B cell (primary cell): ENCODE measurements around the gene BTN2A1. TPM values are rescaled to one million over a fixed set of nuclear protein-coding genes. Genes with fewer than 3 reads are reported as not detected.

ENCODE experiments used
- ATAC-seq: fragments of 200-7000 bp; cut with Tn5 transposase; one replicate; pipeline ENCODE4 v1.10.0; 2021; ENCODE audit warnings: low read depth, mild to moderate bottlenecking, moderate number of reproducible peaks, moderate library complexity
- CTCF ChIA-PET: fragments of 350-600 bp; sonication (Branson Sonifier 250); formaldehyde crosslinking; loops from one replicate; lab custom pipeline; 2021; ENCODE audit warnings: antibody characterized with exemption, inconsistent platforms; lab: Charles Lee
- POLR2A ChIA-PET: fragments of 350-600 bp; sonication (Branson Sonifier 250); formaldehyde crosslinking; loops from one replicate; lab custom pipeline; 2021; ENCODE audit warnings: antibody characterized with exemption; lab: Charles Lee
- DNase-seq: peaks from one replicate; pipeline ENCODE4 v3.0.0; 2013
- H2AFZ ChIP-seq: 2 replicates; pipeline ENCODE4 v1.6.1; 2012; ENCODE audit warnings: mild to moderate bottlenecking, low read depth, low read length; ENCODE audit not compliant: insufficient read depth, poor library complexity, severe bottlenecking
- H3K27ac ChIP-seq, 2 donors: 1 replicate in 1 of 2; 2 replicates in 1 of 2; pipeline ENCODE4 v1.5.1; 2012 to 2013; ENCODE audit warnings: low read length in 2 of 2, mild to moderate bottlenecking in 2 of 2, moderate library complexity in 1 of 2
- H3K27me3 ChIP-seq, 4 experiments: fragments of 200-600 bp in 1 of 4; sonication (generic) in 1 of 4; replicated peaks in 1 of 4; 1 replicate in 2 of 4; 2 replicates in 2 of 4; pipeline versions ENCODE4 v1.6.1 to v1.7.0; 2013 to 2016; ENCODE audit warnings: low read length in 3 of 4, mild to moderate bottlenecking in 2 of 4, mixed read lengths in 1 of 4, moderate library complexity in 1 of 4; ENCODE audit not compliant: insufficient read depth in 4 of 4, control insufficient read depth in 3 of 4; ENCODE audit errors: control extremely low read depth in 1 of 4
- H3K36me3 ChIP-seq, 2 experiments: replicated peaks in 1 of 2; 1 replicate in 1 of 2; 2 replicates in 1 of 2; pipeline versions ENCODE4 v1.6.1 to v1.7.1; 2013; ENCODE audit warnings: low read length in 1 of 2; ENCODE audit not compliant: insufficient read depth in 2 of 2, control insufficient read depth in 1 of 2; ENCODE audit errors: control extremely low read depth in 1 of 2, extremely low read depth in 1 of 2
- H3K4me1 ChIP-seq, 2 donors: fragments of 200-600 bp in 1 of 2; sonication (generic) in 1 of 2; 1 replicate in 1 of 2; 2 replicates in 1 of 2; pipeline versions ENCODE4 v1.5.1 to v1.6.1; 2013 to 2017; ENCODE audit warnings: low read length in 2 of 2; ENCODE audit not compliant: control insufficient read depth in 2 of 2, insufficient read depth in 2 of 2
- H3K4me2 ChIP-seq: replicated peaks from 2 replicates; pipeline ENCODE3; 2012; ENCODE audit warnings: mild to moderate bottlenecking, low read depth, low read length; ENCODE audit not compliant: poor library complexity, severe bottlenecking
- H3K4me3 ChIP-seq, 5 experiments: fragments of 200-600 bp in 1 of 5; sonication (generic) in 1 of 5; 1 replicate in 3 of 5; 2 replicates in 2 of 5; pipeline versions ENCODE4 v1.5.1 to v1.7.0; 2011 to 2016; ENCODE audit warnings: low read length in 4 of 5, mild to moderate bottlenecking in 4 of 5, low read depth in 2 of 5, control low read depth in 1 of 5, moderate library complexity in 1 of 5; ENCODE audit not compliant: insufficient read depth in 1 of 5; ENCODE audit errors: control extremely low read depth in 1 of 5, extremely low read depth in 1 of 5
- H3K79me2 ChIP-seq: fragments of 200-600 bp; sonication (generic); one replicate; pipeline ENCODE4 v1.6.0; 2016; ENCODE audit warnings: low read length; ENCODE audit not compliant: control insufficient read depth, insufficient read depth
- H3K9ac ChIP-seq: fragments of 200-600 bp; sonication (generic); 2 replicates; pipeline ENCODE4 v1.6.1; 2017; ENCODE audit warnings: mild to moderate bottlenecking, low read length, moderate library complexity
- H3K9me3 ChIP-seq, 3 donors: one replicate each; pipeline versions ENCODE4 v1.6.1 to v1.7.1; 2013; ENCODE audit warnings: low read length in 2 of 3; ENCODE audit not compliant: control insufficient read depth in 2 of 3, insufficient read depth in 1 of 3; ENCODE audit errors: control extremely low read depth in 1 of 3
- H4K20me1 ChIP-seq: 2 replicates; pipeline ENCODE4 v1.6.0; 2012; ENCODE audit warnings: mild to moderate bottlenecking, low read length; ENCODE audit not compliant: insufficient read depth, control insufficient read depth, poor library complexity, severe bottlenecking
- H3K27ac Mint-ChIP-seq: one replicate; pipeline ENCODE4 v1.8.0; 2021; ENCODE audit warnings: mixed read lengths
- H3K27me3 Mint-ChIP-seq: one replicate; pipeline ENCODE4 v1.8.0; 2021; ENCODE audit warnings: mixed read lengths
- H3K4me1 Mint-ChIP-seq: one replicate; pipeline ENCODE4 v1.8.0; 2021; ENCODE audit warnings: mixed read lengths
- H3K4me3 Mint-ChIP-seq: one replicate; pipeline ENCODE4 v1.8.0; 2021; ENCODE audit warnings: mixed read lengths
- H3K9me3 Mint-ChIP-seq: one replicate; pipeline ENCODE4 v1.8.0; 2022; ENCODE audit warnings: mixed read lengths; ENCODE audit not compliant: insufficient read depth
- EZH2 ChIP-seq: IDR thresholded peaks from 2 replicates; pipeline ENCODE4 v1.6.1; 2012; ENCODE audit warnings: borderline replicate concordance, low read depth, mild to moderate bottlenecking, moderate library complexity, low read length; ENCODE audit not compliant: insufficient read depth, poor library complexity, severe bottlenecking
- WGBS: methylation state at CpG from one replicate; pipeline ENCODE4 v1.1.5; 2013; ENCODE audit warnings: missing lambda C conversion rate; ENCODE audit not compliant: insufficient coverage; 5-methylcytosine and 5-hydroxymethylcytosine counted together
- intact Hi-C: fragments of 100-400 bp; cut with micrococcal nuclease; formaldehyde crosslinking; loops from one replicate; pipeline ENCODE4 v1.10.0; 2022
- polyA plus RNA-seq: library from polyadenylated mRNA; depleted of rRNA; stranded (reverse); fragments of >200 nt; gene quantifications from 2 replicates; pipeline ENCODE4 v1.2.3, GENCODE V29; 2012
- total RNA-seq, 2 donors: library from RNA; stranded (reverse); fragments of 120-200 nt in 1 of 2; gene quantifications; 1 replicate in 1 of 2; 2 replicates in 1 of 2; pipeline versions ENCODE4 v1.2.3 to v1.2.4, GENCODE V29; 2013 to 2022
- TF ChIP-seq, protein P1 (sequence below): fragments of 200-600 bp; IDR thresholded peaks from one replicate; pipeline ENCODE4 v1.8.0; 2022; ENCODE audit warnings: antibody characterized with exemption, mild to moderate bottlenecking

BTN2A1 gene
- total and polyA plus RNA-seq, 2 donors (not counting 1 experiment from before 2014, with no cell fraction given) = 55.1 to 69.6 TPM

DNA sequence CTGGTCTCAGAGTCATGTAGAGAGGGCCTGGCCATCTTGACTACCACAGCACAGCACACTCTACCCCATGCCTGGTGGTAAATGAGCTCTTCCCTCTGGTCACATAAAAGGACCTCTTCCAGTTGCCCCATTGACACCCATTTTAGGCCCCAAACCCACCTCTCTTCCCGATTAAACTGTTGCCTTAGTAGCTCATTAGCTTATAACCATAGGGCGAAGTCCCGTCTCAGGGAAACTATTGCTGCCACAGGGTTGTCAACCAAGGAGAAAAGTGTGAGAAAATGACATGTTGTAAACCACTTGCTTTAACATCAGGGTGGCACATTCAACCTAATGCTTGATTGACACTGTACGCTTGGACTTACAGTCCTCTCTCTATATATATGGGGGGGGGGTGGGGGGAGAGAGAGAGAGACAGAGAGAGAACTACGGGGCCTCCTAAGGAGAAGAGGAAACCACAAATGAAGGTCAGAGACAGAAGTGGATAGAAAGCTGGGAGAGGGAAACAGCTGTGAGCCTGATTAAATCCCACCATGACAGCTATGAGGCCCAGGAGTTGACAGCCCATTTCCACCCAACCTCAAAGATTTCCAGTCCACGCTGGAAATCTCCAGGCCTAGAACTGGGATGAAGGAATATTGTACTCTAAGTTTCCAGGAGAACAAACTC is 27.5 kb downstream of the BTN2A1 start:
- Histone ChIP-seq H3K27me3 (no peaks in the 10 kb centered on the region), H3K79me2 (no peaks in the 10 kb centered on the region), H3K27ac (no peak overlapping the region), H4K20me1 (no peaks in the 10 kb centered on the region), H3K36me3 (no peaks in the 10 kb centered on the region), H3K4me1 (peaks cover 7 to 8% of the 10 kb centered on the region in 2 donors), H3K4me2 (no peak overlapping the region), H2AFZ (no peak overlapping the region), H3K4me3 (no peak overlapping the region), H3K9ac (no peak overlapping the region), H3K9me3 (peaks cover 0 to 7% (median 0%) of the 10 kb centered on the region in 3 donors)
- WGBS = no CpG with 5 or more reads among the region's 6 CpGs
- POLR2A ChIA-PET = no interaction called here
- CTCF ChIA-PET = interaction anchor here (0.6 kb wide), 1 partner anchor 12 kb away, joined by 3 read pairs; no protein-coding TSS in a partner anchor
- H3K4me3 Mint-ChIP-seq = no peak overlapping the region
- H3K4me1 Mint-ChIP-seq = peaks cover 9% of the 10 kb centered on the region
- H3K9me3 Mint-ChIP-seq = peaks cover 13% of the 10 kb centered on the region
- TF ChIP-seq, protein P1, sequence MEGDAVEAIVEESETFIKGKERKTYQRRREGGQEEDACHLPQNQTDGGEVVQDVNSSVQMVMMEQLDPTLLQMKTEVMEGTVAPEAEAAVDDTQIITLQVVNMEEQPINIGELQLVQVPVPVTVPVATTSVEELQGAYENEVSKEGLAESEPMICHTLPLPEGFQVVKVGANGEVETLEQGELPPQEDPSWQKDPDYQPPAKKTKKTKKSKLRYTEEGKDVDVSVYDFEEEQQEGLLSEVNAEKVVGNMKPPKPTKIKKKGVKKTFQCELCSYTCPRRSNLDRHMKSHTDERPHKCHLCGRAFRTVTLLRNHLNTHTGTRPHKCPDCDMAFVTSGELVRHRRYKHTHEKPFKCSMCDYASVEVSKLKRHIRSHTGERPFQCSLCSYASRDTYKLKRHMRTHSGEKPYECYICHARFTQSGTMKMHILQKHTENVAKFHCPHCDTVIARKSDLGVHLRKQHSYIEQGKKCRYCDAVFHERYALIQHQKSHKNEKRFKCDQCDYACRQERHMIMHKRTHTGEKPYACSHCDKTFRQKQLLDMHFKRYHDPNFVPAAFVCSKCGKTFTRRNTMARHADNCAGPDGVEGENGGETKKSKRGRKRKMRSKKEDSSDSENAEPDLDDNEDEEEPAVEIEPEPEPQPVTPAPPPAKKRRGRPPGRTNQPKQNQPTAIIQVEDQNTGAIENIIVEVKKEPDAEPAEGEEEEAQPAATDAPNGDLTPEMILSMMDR = no peak
- TF ChIP-seq EZH2 = no peak
- no peak for ATAC-seq
- intact Hi-C loops = no loop called here
- no peaks in the 10 kb centered on the region for H3K27me3 Mint-ChIP-seq
- H3K27ac Mint-ChIP-seq = no peak overlapping the region
- no peak for DNase-seq

DNA sequence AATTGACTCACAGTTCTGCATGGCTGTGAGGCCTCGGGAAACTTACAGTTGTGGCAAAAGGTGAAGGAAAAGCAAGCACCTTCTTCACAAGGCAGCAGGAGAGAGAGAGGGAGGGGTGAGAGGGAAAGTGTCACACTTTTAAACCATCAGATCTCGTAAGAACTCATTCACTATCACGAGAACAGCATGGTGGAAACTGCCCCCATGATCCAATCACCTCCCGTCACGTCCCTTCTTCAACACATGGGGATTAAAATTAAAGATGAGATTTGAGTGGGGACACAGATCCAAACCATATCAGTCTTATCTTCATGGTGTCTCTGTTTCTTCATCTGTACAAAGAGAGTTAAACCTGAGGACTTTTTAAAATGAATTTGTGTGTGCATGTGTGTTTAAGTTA is 28.6 kb downstream of the BTN2A1 start:
- DNase-seq = no peak
- no CpG with 5 or more reads among the region's 5 CpGs for WGBS
- POLR2A ChIA-PET = no interaction called here

More for the DNA sequence above, 28.6 kb downstream of the BTN2A1 start:
- Histone ChIP-seq H3K27me3 (no peaks in the 10 kb centered on the region), H3K36me3 (no peaks in the 10 kb centered on the region), H3K9me3 (peaks cover 0 to 7% (median 0%) of the 10 kb centered on the region in 3 donors), H3K79me2 (no peaks in the 10 kb centered on the region), H3K4me3 (no peak overlapping the region), H3K27ac (no peak overlapping the region), H3K9ac (no peak overlapping the region), H4K20me1 (no peaks in the 10 kb centered on the region), H3K4me1 (peaks cover 0 to under 1% of the 10 kb centered on the region in 2 donors), H2AFZ (no peak overlapping the region), H3K4me2 (no peak overlapping the region)
- no peak for ATAC-seq
- CTCF ChIA-PET = no interaction called here
- Mint-ChIP-seq H3K27ac (no peak overlapping the region), H3K9me3 (peaks cover 13% of the 10 kb centered on the region), H3K27me3 (no peaks in the 10 kb centered on the region), H3K4me1 (no peaks in the 10 kb centered on the region), H3K4me3 (no peak overlapping the region)
- TF ChIP-seq, protein P1 = no peak
- no peak for TF ChIP-seq EZH2
- intact Hi-C loops = no loop called here
